ENCODE data around the gene NEUROD2.

Gene NEUROD2

GRCh38 chr17:39580082-39580468 is 27.6 kb downstream of the NEUROD2 start:
- no peak for TF ChIP-seq ZNF433 (tag by site-specific recombination; IDR thresholded peaks at IDR 0.05; ENCODE audit: low read depth)
- no peak for TF ChIP-seq IKZF3 (tag by site-specific recombination; IDR thresholded peaks at IDR 0.05)
- no peak for TF ChIP-seq RBAK (tag by site-specific recombination; IDR thresholded peaks at IDR 0.05)
- TF ChIP-seq ZNF274 (IDR thresholded peaks at IDR 0.05; ENCODE audit: low read length), result no peak
- TF ChIP-seq ZNF274 (tag by site-specific recombination; IDR thresholded peaks at IDR 0.05; ENCODE audit: borderline replicate concordance), result no peak
- no peak for TF ChIP-seq ZFP37 (tag by site-specific recombination; IDR thresholded peaks at IDR 0.05)
- no peak for TF ChIP-seq ZNF302 (tag by site-specific recombination; IDR thresholded peaks at IDR 0.05; ENCODE audit: low read depth)
- TF ChIP-seq ZNF555 (tag by site-specific recombination; conservative IDR thresholded peaks at IDR 0.05), result no peak
- TF ChIP-seq ZNF704 (tag by site-specific recombination; IDR thresholded peaks at IDR 0.05), result no peak
- no peak for TF ChIP-seq ZNF791 (tag by site-specific recombination; IDR thresholded peaks at IDR 0.05)
- TF ChIP-seq ZNF18 (tag by site-specific recombination; IDR thresholded peaks at IDR 0.05), result no peak
- no peak for TF ChIP-seq ZNF37A (tag by site-specific recombination; IDR thresholded peaks at IDR 0.05)
- no peak for TF ChIP-seq ZXDB (tag by site-specific recombination; IDR thresholded peaks at IDR 0.05)
- TF ChIP-seq KLF8 (tag by site-specific recombination; IDR thresholded peaks at IDR 0.05), result no peak
- TF ChIP-seq ZNF518A (tag by site-specific recombination; conservative IDR thresholded peaks at IDR 0.05; ENCODE audit: low read depth), result no peak
- no peak for TF ChIP-seq ZNF114 (tag by site-specific recombination; IDR thresholded peaks at IDR 0.05)
- TF ChIP-seq ZNF624 (tag by site-specific recombination; IDR thresholded peaks at IDR 0.05), result no peak
- no peak for TF ChIP-seq ZNF155 (tag by site-specific recombination; IDR thresholded peaks at IDR 0.05)
- TF ChIP-seq ZNF311 (tag by site-specific recombination; IDR thresholded peaks at IDR 0.05; ENCODE audit: borderline replicate concordance), result no peak
- TF ChIP-seq ZNF2 (tag by site-specific recombination; IDR thresholded peaks at IDR 0.05), result no peak
- Histone ChIP-seq H3K36me3 (ENCODE audit: control insufficient read depth in 2 of 2, insufficient read depth in 1 of 2, low read length in 2 of 2) (no peaks in the 10 kb centered on the region), H3K4me1 (ENCODE audit: control insufficient read depth, insufficient read depth, low read length) (no peaks in the 10 kb centered on the region), H3K4me3 (ENCODE audit: low read depth, low read length) (no peak overlapping the region), H3K9me3 (ENCODE audit: control insufficient read depth, insufficient read depth, low read depth, low read length) (no peaks in the 10 kb centered on the region), H3K27ac (ENCODE audit: extremely low read depth, low read depth, low read length) (no peak overlapping the region)
- POLR2A ChIA-PET, result no interaction called here
- CTCF ChIA-PET, result interaction anchor here (0.5 to 1.8 kb wide), 5 partner anchors 14 to 285 kb away, joined by 3 to 7 read pairs (median 5); no protein-coding TSS in a partner anchor

Data from HEK293 (cell line).